NCI-H1694 treated with DMSO at 0.1 percent for 48 hours (cell line): Measurements from ENCODE around the gene GNG5.
"Not testable (repeated sequence)": the region's sequence is repeated elsewhere in the genome, so short reads cannot be mapped to it uniquely, and the experiment has no call there.

Source experiments
- DNase-seq: peaks from one replicate; lab custom pipeline; 2025; lab: John Stamatoyannopoulos, UW

The GNG5 gene

GRCh38 chr1:84506002-84506728 is at the start of gene GNG5, which contains the start of gene SPATA1:
TSS of gene GNG5 (minus strand) at chr1:84506581. CDS start at chr1:84506091, 490 bp downstream.
TSS of gene SPATA1 (plus strand) at chr1:84506386. CDS start at chr1:84516360, 9,974 bp downstream.
- DNase-seq = peak; percentile 89

GRCh38 chr1:84550826-84551225 is 44.4 kb upstream of the GNG5 start:
- DNase-seq = no peak

- peak; percentile 8 for DNase-seq
These were observed 35.3 kb upstream of the GNG5 start for GRCh38 chr1:84541679-84542078.

- DNase-seq = no peak
These were observed 34.4 kb upstream of the GNG5 start for GRCh38 chr1:84540759-84541158.

- no peak for DNase-seq
These were observed 33.6 kb upstream of the GNG5 start for GRCh38 chr1:84539972-84540371.

GRCh38 chr1:84538599-84538998 is 32.2 kb upstream of the GNG5 start:
- DNase-seq = no peak

GRCh38 chr1:84525779-84526178 is 19.4 kb upstream of the GNG5 start:
- no peak for DNase-seq

- DNase-seq = no peak
These were observed 18.2 kb upstream of the GNG5 start for GRCh38 chr1:84524590-84524989.

- no peak for DNase-seq
These were observed 4.3 kb upstream of the GNG5 start for GRCh38 chr1:84510668-84511067.

- DNase-seq = no peak
These were observed 3.8 kb upstream of the GNG5 start for GRCh38 chr1:84510165-84510564.

GRCh38 chr1:84509029-84509428 is 2.6 kb upstream of the GNG5 start:
- DNase-seq = no peak

GRCh38 chr1:84508510-84508909 is 2.1 kb upstream of the GNG5 start:
- DNase-seq = no peak

GRCh38 chr1:84507887-84508286 is 1.5 kb upstream of the GNG5 start:
- not testable (repeated sequence) for DNase-seq

- no peak for DNase-seq
These were observed 510 bp upstream of the GNG5 start for GRCh38 chr1:84506729-84507453.

- peak; percentile 13 for DNase-seq
These were observed 834 bp downstream of the GNG5 start for GRCh38 chr1:84505493-84506001.

GRCh38 chr1:84504580-84505492 is 1.5 kb downstream of the GNG5 start:
- DNase-seq = no peak

- DNase-seq = no peak
These were observed 3.5 kb downstream of the GNG5 start for GRCh38 chr1:84502927-84503326.

GRCh38 chr1:84497631-84498275 is 8.6 kb downstream of the GNG5 start:
- DNase-seq = no peak

- no peak for DNase-seq
These were observed 9.9 kb downstream of the GNG5 start for GRCh38 chr1:84496498-84496897.

GRCh38 chr1:84493747-84494146 is 12.6 kb downstream of the GNG5 start:
- no peak for DNase-seq

GRCh38 chr1:84492726-84493125 is 13.7 kb downstream of the GNG5 start:
- no peak for DNase-seq

- no peak for DNase-seq
These were observed 16.6 kb downstream of the GNG5 start for GRCh38 chr1:84489766-84490165.
